HTR-8/SVneo (cell line): ENCODE measurements around the gene CPNE7.

ENCODE experiments used
- DNase-seq: peaks from one replicate; pipeline ENCODE4 v3.0.0; 2011; ENCODE audit warnings: low spot score, mixed read lengths; ENCODE audit not compliant: insufficient read length
- FAIRE-seq: peaks from 2 replicates; lab custom pipeline; 2011; peaks lifted over from hg19 to GRCh38; lab: Jason Lieb, UNC

Gene CPNE7

DNA sequence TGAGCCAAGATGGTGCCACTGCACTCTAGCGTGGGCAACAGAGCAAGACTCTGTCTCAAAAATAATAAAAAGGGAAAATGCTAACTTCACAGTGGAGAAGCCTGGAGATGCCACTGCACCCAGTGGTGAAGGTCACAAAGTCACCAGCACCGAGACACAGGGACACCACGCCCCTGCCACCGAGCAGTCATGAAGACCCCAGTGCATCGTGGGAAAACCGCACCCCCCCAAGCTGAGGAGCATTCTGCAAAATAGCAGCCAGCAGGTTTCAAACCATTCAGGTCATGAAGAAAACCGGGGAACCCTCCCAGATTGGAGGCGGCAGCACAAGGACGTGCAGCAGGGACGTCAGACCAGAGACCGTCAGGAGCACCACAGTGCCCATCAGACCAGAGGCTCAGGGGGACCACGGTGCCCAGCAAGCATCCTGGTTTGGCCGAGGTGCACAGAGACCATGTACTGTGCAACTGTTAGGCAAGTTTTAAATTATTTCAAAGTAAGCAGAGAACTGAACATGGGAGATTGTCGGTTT is 68.3 kb downstream of the CPNE7 start:
- DNase-seq (no peak), FAIRE-seq (no peak)

- no peak for FAIRE-seq
- DNase-seq: no peak
Measured at GRCh38 chr16:89645122-89645521, 69.6 kb downstream of the CPNE7 start.

GRCh38 chr16:89646270-89646669 is 70.7 kb downstream of the CPNE7 start:
- DNase-seq: no peak
- FAIRE-seq: no peak
